Ishikawa (cell line): ENCODE results near the gene CD84.

ENCODE experiments used
- CREB1 ChIP-seq: IDR thresholded peaks from 2 replicates; pipeline ENCODE4 v1.6.1; 2012; ENCODE audit warnings: low read depth
- TAF1 ChIP-seq: IDR thresholded peaks from 2 replicates; pipeline ENCODE4 v1.6.1; 2012; ENCODE audit warnings: low read depth, mild to moderate bottlenecking
- TF ChIP-seq, protein P1 (sequence below): IDR thresholded peaks from 2 replicates; pipeline ENCODE4 v1.6.1; 2012
- TF ChIP-seq, protein P2 (sequence below): IDR thresholded peaks from 2 replicates; pipeline ENCODE4 v1.6.1; 2012; ENCODE audit warnings: low read depth, mild to moderate bottlenecking

DNA sequence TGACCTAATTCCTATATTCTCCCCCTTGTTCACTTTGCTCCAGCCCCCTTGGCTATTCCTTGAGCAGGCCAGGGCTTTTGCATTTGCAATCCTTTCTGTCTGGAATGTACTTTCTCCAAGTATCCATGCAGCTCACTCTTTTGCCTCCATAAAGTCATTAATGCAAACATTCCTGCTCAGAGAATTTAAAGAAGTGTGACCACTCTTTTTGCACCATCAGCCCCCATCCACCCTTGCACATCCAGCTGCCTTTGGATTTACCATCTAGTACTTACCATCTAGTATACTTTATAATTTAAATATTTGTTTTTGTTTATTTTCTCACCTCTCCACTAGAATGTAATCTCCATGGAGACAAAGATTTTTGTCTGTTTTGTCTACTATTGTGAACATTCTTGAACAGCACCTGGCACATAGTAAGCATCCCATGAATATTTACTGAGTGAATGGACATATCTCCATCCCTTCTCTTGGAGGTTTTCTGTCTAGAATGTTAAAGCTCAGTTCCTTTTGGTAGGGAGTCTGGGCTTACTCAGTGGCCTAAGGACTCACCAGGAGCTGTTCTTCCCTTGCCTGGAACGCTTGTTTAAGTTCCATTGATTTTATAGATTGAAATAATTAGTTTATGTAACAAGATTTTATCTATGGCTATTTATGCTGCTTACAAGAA lies 78.8 kb downstream of the CD84 start:
- TF ChIP-seq CREB1 (no peak), TAF1 (no peak)
- TF ChIP-seq, protein P1, sequence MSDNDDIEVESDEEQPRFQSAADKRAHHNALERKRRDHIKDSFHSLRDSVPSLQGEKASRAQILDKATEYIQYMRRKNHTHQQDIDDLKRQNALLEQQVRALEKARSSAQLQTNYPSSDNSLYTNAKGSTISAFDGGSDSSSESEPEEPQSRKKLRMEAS: no peak
- TF ChIP-seq, protein P2, sequence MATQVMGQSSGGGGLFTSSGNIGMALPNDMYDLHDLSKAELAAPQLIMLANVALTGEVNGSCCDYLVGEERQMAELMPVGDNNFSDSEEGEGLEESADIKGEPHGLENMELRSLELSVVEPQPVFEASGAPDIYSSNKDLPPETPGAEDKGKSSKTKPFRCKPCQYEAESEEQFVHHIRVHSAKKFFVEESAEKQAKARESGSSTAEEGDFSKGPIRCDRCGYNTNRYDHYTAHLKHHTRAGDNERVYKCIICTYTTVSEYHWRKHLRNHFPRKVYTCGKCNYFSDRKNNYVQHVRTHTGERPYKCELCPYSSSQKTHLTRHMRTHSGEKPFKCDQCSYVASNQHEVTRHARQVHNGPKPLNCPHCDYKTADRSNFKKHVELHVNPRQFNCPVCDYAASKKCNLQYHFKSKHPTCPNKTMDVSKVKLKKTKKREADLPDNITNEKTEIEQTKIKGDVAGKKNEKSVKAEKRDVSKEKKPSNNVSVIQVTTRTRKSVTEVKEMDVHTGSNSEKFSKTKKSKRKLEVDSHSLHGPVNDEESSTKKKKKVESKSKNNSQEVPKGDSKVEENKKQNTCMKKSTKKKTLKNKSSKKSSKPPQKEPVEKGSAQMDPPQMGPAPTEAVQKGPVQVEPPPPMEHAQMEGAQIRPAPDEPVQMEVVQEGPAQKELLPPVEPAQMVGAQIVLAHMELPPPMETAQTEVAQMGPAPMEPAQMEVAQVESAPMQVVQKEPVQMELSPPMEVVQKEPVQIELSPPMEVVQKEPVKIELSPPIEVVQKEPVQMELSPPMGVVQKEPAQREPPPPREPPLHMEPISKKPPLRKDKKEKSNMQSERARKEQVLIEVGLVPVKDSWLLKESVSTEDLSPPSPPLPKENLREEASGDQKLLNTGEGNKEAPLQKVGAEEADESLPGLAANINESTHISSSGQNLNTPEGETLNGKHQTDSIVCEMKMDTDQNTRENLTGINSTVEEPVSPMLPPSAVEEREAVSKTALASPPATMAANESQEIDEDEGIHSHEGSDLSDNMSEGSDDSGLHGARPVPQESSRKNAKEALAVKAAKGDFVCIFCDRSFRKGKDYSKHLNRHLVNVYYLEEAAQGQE: no peak
